Daoy (cell line): ENCODE data around the gene PRX. TPM values are rescaled to one million over a fixed set of nuclear protein-coding genes. Genes with fewer than 3 reads are reported as not detected.
"Not testable (repeated sequence)": the region's sequence is repeated elsewhere in the genome, so short reads cannot be mapped to it uniquely, and the experiment has no call there.

ENCODE experiments used
- DNase-seq: peaks from one replicate; pipeline ENCODE4 v3.0.0-alpha.2; 2015; ENCODE audit warnings: low read depth
- total RNA-seq: library from RNA; depleted of rRNA; stranded (reverse); fragments of >200 nt; shearing (Covaris generic); gene quantifications from 2 replicates; pipeline ENCODE4 v1.2.3, GENCODE V29; 2014

The PRX gene
- total RNA-seq, 1 experiment from 2014 or later = 1.6 TPM

GRCh38 chr19:40392123-40392522 lies 21.1 kb downstream of the PRX start:
- no peak for DNase-seq

- DNase-seq = no peak
These were observed 23.0 kb downstream of the PRX start, which contains the start of gene HIPK4 for GRCh38 chr19:40390084-40390742. Gene HIPK4, minus strand, starts transcription at chr19:40390181. Its CDS starts 279 bp downstream, at chr19:40389902.

GRCh38 chr19:40389404-40390083 lies 23.6 kb downstream of the PRX start:
- no peak for DNase-seq

- DNase-seq = no peak
These were observed 24.7 kb downstream of the PRX start for GRCh38 chr19:40388481-40388880.

GRCh38 chr19:40387155-40387554 lies 26.0 kb downstream of the PRX start:
- no peak for DNase-seq

GRCh38 chr19:40383668-40384248 lies 29.4 kb downstream of the PRX start:
- no peak for DNase-seq

GRCh38 chr19:40381321-40381720 lies 31.9 kb downstream of the PRX start:
- no peak for DNase-seq

GRCh38 chr19:40380199-40381037 lies 32.8 kb downstream of the PRX start:
- DNase-seq = no peak

- no peak for DNase-seq
These were observed 33.6 kb downstream of the PRX start for GRCh38 chr19:40379446-40380198.

GRCh38 chr19:40378509-40378908 lies 34.7 kb downstream of the PRX start:
- DNase-seq = no peak

- DNase-seq = no peak
These were observed 35.2 kb downstream of the PRX start for GRCh38 chr19:40377876-40378385.

- no peak for DNase-seq
These were observed 36.8 kb downstream of the PRX start for GRCh38 chr19:40376286-40376862.

GRCh38 chr19:40374084-40374483 lies 39.1 kb downstream of the PRX start:
- no peak for DNase-seq

- no peak for DNase-seq
These were observed 41.4 kb downstream of the PRX start for GRCh38 chr19:40371802-40372122.

GRCh38 chr19:40370997-40371801 lies 42.0 kb downstream of the PRX start:
- DNase-seq = no peak

GRCh38 chr19:40370253-40370652 lies 42.9 kb downstream of the PRX start:
- not testable (repeated sequence) for DNase-seq

- no peak for DNase-seq
These were observed 43.4 kb downstream of the PRX start for GRCh38 chr19:40369797-40370196.

- no peak for DNase-seq
These were observed 45.4 kb downstream of the PRX start for GRCh38 chr19:40367577-40368434.
